Ectodermal cell (in vitro differentiated cells): ENCODE measurements around the gene RORB.

ENCODE experiments used
- H3K27ac ChIP-seq: 2 replicates; pipeline ENCODE4 v1.7.0; 2013; ENCODE audit warnings: mild to moderate bottlenecking, low read depth, low read length; ENCODE audit not compliant: insufficient read depth, poor library complexity, severe bottlenecking
- H3K27me3 ChIP-seq: 2 replicates; pipeline ENCODE4 v1.7.0; 2013; ENCODE audit warnings: mild to moderate bottlenecking, low read length; ENCODE audit not compliant: insufficient read depth, control insufficient read depth, poor library complexity, severe bottlenecking
- H3K36me3 ChIP-seq: one replicate; pipeline ENCODE4 v1.7.0; 2013; ENCODE audit warnings: low read length; ENCODE audit not compliant: control insufficient read depth, insufficient read depth
- H3K4me1 ChIP-seq: one replicate; pipeline ENCODE4 v1.7.0; 2013; ENCODE audit warnings: low read length; ENCODE audit not compliant: control insufficient read depth, insufficient read depth
- H3K4me3 ChIP-seq: 2 replicates; pipeline ENCODE4 v1.7.0; 2013; ENCODE audit warnings: low read depth, low read length, control low read depth; ENCODE audit not compliant: insufficient read depth
- H3K9me3 ChIP-seq: 2 replicates; pipeline ENCODE4 v1.7.0; 2013; ENCODE audit warnings: mild to moderate bottlenecking, low read length, moderate library complexity; ENCODE audit not compliant: control insufficient read depth
- WGBS, 2 experiments: methylation state at CpG; one replicate each; pipeline ENCODE4 v1.1.7; 2013; ENCODE audit warnings: missing lambda C conversion rate in 2 of 2; 5-methylcytosine and 5-hydroxymethylcytosine counted together

The RORB gene

DNA sequence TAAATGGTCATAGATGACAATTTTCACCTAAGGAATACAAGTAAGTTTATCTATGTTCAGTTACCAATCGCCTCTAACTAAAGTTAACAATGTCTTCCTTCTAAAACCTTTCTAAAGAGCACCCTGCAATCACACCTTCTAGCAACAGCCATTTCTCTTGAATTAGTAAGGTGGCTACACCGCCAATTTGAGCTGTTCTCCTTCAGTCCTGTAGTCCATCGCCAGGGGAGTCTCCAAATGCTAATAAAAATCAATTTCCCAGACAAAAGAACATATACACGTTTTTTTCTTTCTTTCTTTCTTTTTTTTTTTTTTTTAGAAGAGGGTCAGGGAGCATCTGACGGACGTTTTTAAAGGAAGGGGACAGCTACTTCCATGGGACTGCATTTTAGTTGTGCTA, 729 bp upstream of the RORB start:
- 7% methylated on average over 3 to 4 of the region's 6 CpGs for WGBS, 2 experiments
- Histone ChIP-seq H3K4me1 (peaks cover 21% of the 10 kb centered on the region), H3K9me3 (no peaks in the 10 kb centered on the region), H3K36me3 (no peaks in the 10 kb centered on the region), H3K27ac (no peak overlapping the region), H3K27me3 (peaks cover 57% of the 10 kb centered on the region), H3K4me3 (peak overlapping the region; percentile 57)

DNA sequence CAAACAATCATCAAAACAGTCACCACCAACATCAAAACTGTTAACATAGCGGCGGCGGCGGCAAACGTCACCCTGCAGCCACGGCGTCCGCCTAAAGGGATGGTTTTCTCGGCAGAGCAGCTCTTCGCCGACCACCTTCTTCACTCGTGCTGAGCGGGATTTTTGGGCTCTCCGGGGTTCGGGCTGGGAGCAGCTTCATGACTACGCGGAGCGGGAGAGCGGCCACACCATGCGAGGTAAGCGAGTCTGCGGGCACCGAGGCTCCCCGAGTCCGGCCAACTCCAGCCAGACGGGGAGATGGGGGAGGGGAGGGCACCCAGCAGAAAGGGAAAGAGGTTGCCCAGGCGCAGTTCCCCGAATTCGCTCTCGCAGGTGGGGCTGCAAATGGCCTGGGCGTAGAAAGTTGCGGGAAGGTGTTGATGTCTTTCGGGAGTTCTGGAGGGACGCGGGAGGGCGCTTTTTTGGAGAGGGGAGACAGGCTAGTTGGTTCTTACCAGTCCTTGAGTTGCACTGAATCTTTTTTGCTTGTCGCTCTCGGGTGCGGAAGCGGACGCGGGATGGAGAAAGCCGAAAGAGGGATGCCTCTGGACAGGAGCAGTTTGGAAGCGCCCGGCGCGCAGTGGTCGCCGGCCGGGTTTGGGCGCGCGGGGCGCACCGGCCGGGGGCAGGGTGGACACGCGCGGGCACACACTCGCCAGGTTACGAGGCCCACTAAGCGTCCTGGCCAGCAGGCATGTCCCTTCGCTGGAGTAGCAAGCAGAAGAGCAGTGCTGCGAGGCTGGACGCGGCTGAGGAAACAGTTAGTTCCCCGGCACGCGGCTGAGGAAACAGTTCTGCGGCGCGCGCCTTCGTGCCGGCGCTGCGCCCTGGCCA, 849 bp downstream of the RORB start:
- Histone ChIP-seq H3K4me3 (peak overlapping the region; percentile 57), H3K36me3 (no peaks in the 10 kb centered on the region), H3K4me1 (peaks cover 21% of the 10 kb centered on the region), H3K9me3 (no peaks in the 10 kb centered on the region), H3K27ac (no peak overlapping the region), H3K27me3 (peaks cover 67% of the 10 kb centered on the region)
- 0% methylated on average over 77 of the region's 77 CpGs for WGBS, 2 experiments

DNA sequence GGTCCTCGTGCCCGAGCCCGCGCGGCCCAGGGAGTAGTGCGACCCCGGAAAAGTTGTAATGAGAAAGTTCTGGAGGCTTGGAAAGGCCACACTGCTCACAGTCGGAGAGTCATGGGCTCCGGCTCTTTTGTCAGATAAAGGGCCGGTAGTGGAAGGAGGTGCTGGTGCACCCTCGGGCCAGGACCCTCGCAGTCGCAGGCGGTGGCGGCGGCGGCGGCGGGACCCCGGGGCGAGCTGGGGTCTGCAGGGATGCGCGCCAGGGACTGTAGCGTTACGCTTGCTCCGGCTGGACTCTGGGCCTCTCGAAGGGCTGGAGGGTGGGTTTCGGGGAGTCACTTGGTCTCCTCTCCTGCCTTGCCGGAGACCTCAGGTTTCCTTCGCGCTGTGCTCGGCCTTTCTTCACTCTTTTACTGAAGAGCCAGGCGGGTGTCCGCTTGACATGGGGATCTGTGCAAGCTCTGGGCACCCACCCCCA, 1.5 kb downstream of the RORB start:
- Histone ChIP-seq H3K27ac (no peak overlapping the region), H3K27me3 (peaks cover 67% of the 10 kb centered on the region), H3K9me3 (no peaks in the 10 kb centered on the region), H3K36me3 (no peaks in the 10 kb centered on the region), H3K4me3 (peak overlapping the region; percentile 57), H3K4me1 (peaks cover 21% of the 10 kb centered on the region)
- 0 to 1% methylated on average over 34 of the region's 34 CpGs for WGBS, 2 experiments

DNA sequence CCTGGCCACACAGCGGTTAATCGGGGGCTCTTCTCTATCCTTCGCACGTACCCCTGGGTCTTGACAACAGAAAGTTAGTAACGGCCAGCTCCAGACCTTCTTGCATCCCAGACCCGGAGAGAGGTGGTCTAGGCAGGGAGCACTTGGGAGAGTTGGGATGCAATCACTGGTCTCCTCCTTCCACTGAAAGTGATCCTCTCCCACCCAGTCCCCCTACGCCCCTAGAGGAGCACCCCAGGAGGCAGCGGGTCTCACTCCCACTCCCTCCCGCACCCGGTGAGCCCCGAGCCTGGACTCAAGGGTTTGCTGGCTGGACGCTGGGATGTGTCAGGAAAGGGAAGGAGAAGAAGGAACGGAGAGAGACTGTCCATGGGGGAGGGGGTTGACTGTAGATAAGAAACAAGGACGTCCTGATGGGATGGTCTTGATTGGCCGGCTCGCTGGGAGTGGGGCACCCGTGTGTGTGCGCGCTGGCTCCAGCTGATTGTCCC, 2.0 kb downstream of the RORB start:
- WGBS, 2 experiments: 0 to 1% methylated on average over 19 of the region's 19 CpGs
- peak overlapping the region; percentile 57 for H3K4me3 ChIP-seq
- peaks cover 67% of the 10 kb centered on the region for H3K27me3 ChIP-seq

DNA sequence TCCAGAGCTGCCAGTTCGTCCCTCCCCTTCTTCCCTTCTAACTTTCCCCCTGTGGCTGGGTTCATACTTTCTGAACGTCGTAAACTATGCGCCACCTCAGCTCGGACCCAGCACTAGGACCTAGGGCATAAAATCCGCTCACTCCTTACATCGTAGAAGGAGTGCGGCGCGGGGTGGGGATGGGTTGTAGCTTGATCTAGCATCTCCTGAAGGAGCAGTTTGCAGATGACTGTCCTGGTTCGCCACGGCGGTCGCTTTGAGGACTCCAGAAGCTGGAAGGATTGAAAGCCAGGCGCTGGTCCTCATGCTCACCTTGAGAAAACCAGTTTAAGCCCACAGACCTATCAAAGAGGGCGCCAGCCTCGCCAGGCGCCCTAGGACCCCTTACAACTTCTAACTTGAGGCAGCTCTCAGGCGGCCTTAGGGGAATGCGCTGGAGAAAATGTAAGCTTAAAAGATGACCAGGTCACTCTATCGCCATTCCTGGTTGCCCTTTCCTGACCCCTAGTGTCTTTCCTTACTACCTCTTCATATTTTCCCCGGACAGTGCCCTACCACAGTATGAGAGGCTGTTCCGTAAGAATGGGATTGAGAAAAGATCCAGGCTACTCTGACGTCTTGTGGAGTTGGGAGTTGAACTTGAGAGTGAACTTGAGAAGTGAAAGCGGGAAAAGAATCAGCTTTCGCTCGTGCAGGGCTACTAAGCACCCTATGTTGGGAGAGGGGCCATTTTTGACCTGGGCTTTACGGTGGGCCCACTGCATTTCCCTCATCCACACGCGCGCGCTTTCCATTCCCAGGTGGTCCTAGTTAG, 2.8 kb downstream of the RORB start:
- H3K27me3 ChIP-seq: peaks cover 67% of the 10 kb centered on the region
- H3K4me3 ChIP-seq: peak overlapping the region; percentile 24
- H3K27ac ChIP-seq: no peak overlapping the region
- H3K9me3 ChIP-seq: no peaks in the 10 kb centered on the region
- peaks cover 21% of the 10 kb centered on the region for H3K4me1 ChIP-seq
- no peaks in the 10 kb centered on the region for H3K36me3 ChIP-seq
- 2 to 3% methylated on average over 32 of the region's 32 CpGs for WGBS, 2 experiments

More for the DNA sequence above, 2.0 kb downstream of the RORB start:
- no peaks in the 10 kb centered on the region for H3K36me3 ChIP-seq
- H3K27ac ChIP-seq: no peak overlapping the region
- no peaks in the 10 kb centered on the region for H3K9me3 ChIP-seq
- peaks cover 21% of the 10 kb centered on the region for H3K4me1 ChIP-seq

DNA sequence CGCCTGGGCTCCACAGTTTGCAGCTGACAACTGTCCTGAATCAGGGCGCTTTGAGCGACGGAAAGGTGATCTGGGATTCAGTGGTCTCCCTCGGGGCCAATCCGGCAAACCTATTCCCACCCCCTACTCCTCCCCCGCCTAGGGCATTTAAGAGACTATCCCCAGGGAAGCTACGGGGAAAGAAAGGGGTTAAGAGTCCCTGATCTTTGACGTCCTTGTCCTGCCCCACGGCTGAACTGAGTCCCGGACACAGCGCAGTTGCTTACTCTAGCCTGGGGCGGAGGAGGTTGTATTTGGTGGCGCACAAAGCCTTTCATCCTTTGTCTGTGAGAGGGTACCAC, 3.4 kb downstream of the RORB start:
- no peaks in the 10 kb centered on the region for H3K9me3 ChIP-seq
- no peaks in the 10 kb centered on the region for H3K36me3 ChIP-seq
- peaks cover 21% of the 10 kb centered on the region for H3K4me1 ChIP-seq
- peak overlapping the region; percentile 24 for H3K4me3 ChIP-seq
- H3K27me3 ChIP-seq: peaks cover 64% of the 10 kb centered on the region
- WGBS, 2 experiments: 0% methylated on average over 14 of the region's 14 CpGs
- no peak overlapping the region for H3K27ac ChIP-seq

DNA sequence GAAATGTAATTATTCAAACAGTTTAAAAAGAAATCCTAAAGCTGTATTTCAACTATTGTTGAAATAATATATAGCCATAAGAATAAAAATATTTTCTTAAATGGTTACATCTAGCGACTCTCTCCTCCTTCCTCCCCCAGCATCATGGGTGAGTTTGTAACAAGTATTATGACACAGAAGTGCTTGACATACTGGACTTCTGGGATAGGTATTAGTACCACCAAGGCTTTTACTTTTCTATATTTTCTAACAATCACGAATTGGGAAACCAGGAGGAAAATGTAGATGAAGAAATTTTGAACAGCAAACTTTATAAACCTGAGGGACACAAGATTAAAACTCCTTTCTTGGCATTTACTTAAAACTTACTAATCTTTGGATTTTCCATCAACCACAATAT, 4.4 kb downstream of the RORB start:
- WGBS, 2 experiments: no CpG with 5 or more reads among the region's 2 CpGs
- Histone ChIP-seq H3K4me1 (peaks cover 21% of the 10 kb centered on the region), H3K27me3 (peaks cover 54% of the 10 kb centered on the region), H3K4me3 (no peak overlapping the region), H3K27ac (no peak overlapping the region), H3K9me3 (no peaks in the 10 kb centered on the region), H3K36me3 (no peaks in the 10 kb centered on the region)

DNA sequence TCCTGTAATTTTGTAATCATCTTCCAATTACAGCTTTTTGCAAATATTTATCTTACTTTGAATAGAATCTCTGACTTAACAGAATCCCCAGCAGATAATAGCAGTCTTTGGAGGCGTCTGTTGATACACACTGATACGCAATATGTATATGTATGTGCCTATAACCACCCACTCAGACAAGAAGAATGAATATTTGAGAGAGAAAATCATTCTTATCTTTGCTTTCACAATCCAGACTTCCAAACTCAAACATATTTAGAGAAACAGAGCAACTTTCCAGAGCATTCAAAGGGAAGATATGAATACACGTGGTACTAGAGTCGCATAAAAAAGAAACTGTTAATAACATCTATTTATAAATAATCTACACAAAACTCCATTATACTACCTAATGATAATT, 6.1 kb downstream of the RORB start:
- Histone ChIP-seq H3K4me3 (no peak overlapping the region), H3K4me1 (peaks cover 21% of the 10 kb centered on the region), H3K27ac (no peak overlapping the region), H3K36me3 (no peaks in the 10 kb centered on the region), H3K27me3 (peaks cover 41% of the 10 kb centered on the region), H3K9me3 (no peaks in the 10 kb centered on the region)
- WGBS, 2 experiments: 95% methylated on average over 3 of the region's 4 CpGs; no CpG with 5 or more reads in 1 of the 2 experiments

DNA sequence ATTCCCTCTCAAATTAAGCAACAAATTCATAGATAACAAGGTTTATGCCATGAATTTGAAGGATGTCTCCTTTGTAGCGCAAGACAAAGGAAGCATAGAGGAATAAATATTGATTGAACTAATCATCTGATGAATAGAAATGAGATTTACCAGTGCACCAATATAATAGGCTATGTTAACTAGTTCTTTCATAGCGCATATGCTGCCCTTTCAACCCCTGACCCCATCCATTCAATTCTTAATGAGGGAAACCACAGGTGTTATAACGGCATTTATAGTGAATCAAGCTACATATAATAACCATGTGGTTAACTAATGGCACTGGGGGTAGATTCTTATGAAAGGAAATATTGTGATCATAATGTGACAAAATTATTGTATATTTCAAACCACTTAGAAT, 6.5 kb downstream of the RORB start:
- H3K9me3 ChIP-seq: no peaks in the 10 kb centered on the region
- H3K4me3 ChIP-seq: no peak overlapping the region
- peaks cover 37% of the 10 kb centered on the region for H3K27me3 ChIP-seq
- H3K36me3 ChIP-seq: no peaks in the 10 kb centered on the region
- H3K27ac ChIP-seq: no peak overlapping the region
- peaks cover 19% of the 10 kb centered on the region for H3K4me1 ChIP-seq
- 82 to 92% methylated on average over 2 of the region's 3 CpGs for WGBS, 2 experiments

DNA sequence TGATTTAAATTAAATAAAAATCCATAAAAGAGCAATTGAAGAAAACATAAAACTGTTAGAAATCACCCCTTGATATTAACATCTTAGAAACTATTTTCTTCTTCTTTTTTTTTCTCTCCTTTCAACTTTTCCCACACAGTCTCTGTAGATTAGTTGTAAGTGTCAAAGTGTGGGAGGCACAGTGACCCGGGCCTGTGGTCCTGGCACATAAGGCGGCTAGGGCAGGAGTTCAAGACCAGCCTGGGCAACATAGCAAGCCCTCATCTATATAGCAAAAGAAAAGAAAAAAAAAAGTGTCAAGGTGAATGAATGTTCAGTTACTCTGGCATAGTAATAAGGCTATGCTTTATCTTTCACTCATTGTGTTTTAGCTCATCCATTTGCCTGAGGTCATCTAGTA, 14.2 kb downstream of the RORB start:
- Histone ChIP-seq H3K4me3 (no peak overlapping the region), H3K27ac (no peak overlapping the region), H3K4me1 (no peaks in the 10 kb centered on the region), H3K9me3 (no peaks in the 10 kb centered on the region), H3K36me3 (no peaks in the 10 kb centered on the region), H3K27me3 (no peaks in the 10 kb centered on the region)
- 100% methylated on average over 2 of the region's 2 CpGs; no CpG with 5 or more reads in 1 of the 2 experiments for WGBS, 2 experiments
